Sciatic nerve (tissue), 2 donors: ENCODE data around the gene RNF126. TPM values are rescaled to one million over a fixed set of nuclear protein-coding genes. Genes with fewer than 3 reads are reported as not detected.
A peak's percentile ranks its signal among the peaks of the same experiment; 100 is the strongest.
"Not testable (repeated sequence)": the region's sequence is repeated elsewhere in the genome, so short reads cannot be mapped to it uniquely, and the experiment has no call there.

ENCODE experiments used
- ATAC-seq: fragments of 200-7000 bp; cut with Tn5 transposase; one replicate; pipeline ENCODE4 v1.9.1; 2020; ENCODE audit warnings: mild to moderate bottlenecking, moderate library complexity
- DNase-seq: peaks from one replicate; pipeline ENCODE4 v3.0.0-alpha.2; 2020; ENCODE audit warnings: low spot score
- intact Hi-C: fragments of 100-400 bp; cut with DNase I; formaldehyde crosslinking; loops from one replicate; pipeline ENCODE4 v1.14.2; 2022
- total RNA-seq: library from RNA; stranded (reverse); fragmentation: NEBNext Ultra II Directional; extraction: Animal tissue kit (Norgen Biotek cat#: 25700); gene quantifications from one replicate; pipeline ENCODE4 v1.2.1, GENCODE V29; 2021
- donor health status: DM: no; HTN: no; CAD: no.
- donor health status: DM: no; HTN: no; CAD: no.

Gene RNF126
- total RNA-seq, 1 donor from 2014 or later: 33.1 TPM

- no peak for ATAC-seq
- intact Hi-C loops: no loop called here
Measured at GRCh38 chr19:634975-635652, 27.9 kb downstream of the RNF126 start.

GRCh38 chr19:633786-634639 is 29.0 kb downstream of the RNF126 start:
- no peak for DNase-seq
- ATAC-seq: peak; percentile 1
- intact Hi-C loops: no loop called here

More at GRCh38 chr19:634975-635652, 27.9 kb downstream of the RNF126 start:
- DNase-seq: no peak

GRCh38 chr19:633068-633785 is 29.8 kb downstream of the RNF126 start, which contains the start of gene POLRMT:
Gene POLRMT, minus strand, starts transcription at chr19:633537. Its CDS starts 25 bp downstream, at chr19:633512.
- DNase-seq: peak; percentile 98

GRCh38 chr19:632579-633067 is 30.4 kb downstream of the RNF126 start:
- DNase-seq (no peak), ATAC-seq (no peak)
- intact Hi-C loops: no loop called here

More at GRCh38 chr19:633068-633785, 29.8 kb downstream of the RNF126 start, which contains the start of gene POLRMT:
- peak; percentile 98 for ATAC-seq
- intact Hi-C loops: no loop called here

GRCh38 chr19:629961-630714 is 32.9 kb downstream of the RNF126 start:
- intact Hi-C loops: no loop called here
- ATAC-seq (no peak), DNase-seq (no peak)

GRCh38 chr19:629515-629914 is 33.5 kb downstream of the RNF126 start:
- DNase-seq, ATAC-seq, intact Hi-C loops: not testable (repeated sequence)

GRCh38 chr19:628168-628567 is 34.8 kb downstream of the RNF126 start:
- ATAC-seq (no peak), DNase-seq (no peak)
- intact Hi-C loops: no loop called here

GRCh38 chr19:626566-626965 is 36.4 kb downstream of the RNF126 start:
- intact Hi-C loops, DNase-seq: not testable (repeated sequence)

GRCh38 chr19:625257-625656 is 37.8 kb downstream of the RNF126 start:
- no peak for DNase-seq
- no peak for ATAC-seq
- intact Hi-C loops: no loop called here

More at GRCh38 chr19:626566-626965, 36.4 kb downstream of the RNF126 start:
- ATAC-seq: not testable (repeated sequence)

GRCh38 chr19:624433-625109 is 38.4 kb downstream of the RNF126 start:
- DNase-seq (no peak), ATAC-seq (peak; percentile 4)
- intact Hi-C loops: no loop called here

- ATAC-seq (peak; percentile 95), DNase-seq (peak; percentile 89)
- intact Hi-C loops: no loop called here
Measured at GRCh38 chr19:623974-624373, 39.0 kb downstream of the RNF126 start.

GRCh38 chr19:623175-623916 is 39.7 kb downstream of the RNF126 start:
- ATAC-seq: peak; percentile 68
- no peak for DNase-seq
- intact Hi-C loops: no loop called here

- DNase-seq (no peak), ATAC-seq (no peak)
- intact Hi-C loops: no loop called here
Measured at GRCh38 chr19:622666-623065, 40.3 kb downstream of the RNF126 start.

GRCh38 chr19:621819-622218 is 41.2 kb downstream of the RNF126 start:
- ATAC-seq (no peak), DNase-seq (no peak)
- intact Hi-C loops: no loop called here

GRCh38 chr19:621191-621590 is 41.8 kb downstream of the RNF126 start:
- ATAC-seq, intact Hi-C loops, DNase-seq: not testable (repeated sequence)

- no peak for ATAC-seq
- intact Hi-C loops: no loop called here
- no peak for DNase-seq
Measured at GRCh38 chr19:620166-620862, 42.7 kb downstream of the RNF126 start.
